A673 (cell line): Measurements from ENCODE around the gene HP. TPM values are rescaled to one million over a fixed set of nuclear protein-coding genes. Genes with fewer than 3 reads are reported as not detected.

Experiments
- BruUV-seq: library from RNA; stranded (reverse); fragments of 400-500 nt; replicated peaks from 2 replicates; lab custom pipeline; 2021; lab: Mats Ljungman, UMichigan
- CTCF ChIA-PET: fragments of 300-600 bp; sonication (Branson Sonifier 250); formaldehyde crosslinking; loops from one replicate; lab custom pipeline; 2022; ENCODE audit warnings: antibody characterized with exemption; lab: Charles Lee
- POLR2A ChIA-PET: fragments of 300-600 bp; sonication (Branson Sonifier 250); formaldehyde crosslinking; loops from one replicate; lab custom pipeline; 2022; ENCODE audit warnings: antibody characterized with exemption; ENCODE audit not compliant: low non-redundant PET; lab: Charles Lee
- DNase-seq: peaks from one replicate; pipeline ENCODE4 v3.0.0-alpha.2; 2015; ENCODE audit warnings: low spot score
- H3K27ac ChIP-seq: fragments of 200-600 bp; sonication (generic); 2 replicates; pipeline ENCODE4 v1.5.1; 2016; ENCODE audit warnings: mixed run types, low read depth, mild to moderate bottlenecking, mixed read lengths, antibody characterized with exemption, low read length; ENCODE audit not compliant: poor library complexity, severe bottlenecking
- H3K27me3 ChIP-seq: fragments of 200-600 bp; sonication (generic); replicated peaks from 2 replicates; pipeline ENCODE4 v1.6.1; 2017; ENCODE audit warnings: mixed run types, low read depth, mild to moderate bottlenecking, mixed read lengths, antibody characterized with exemption, low read length; ENCODE audit not compliant: insufficient read depth, poor library complexity
- H3K36me3 ChIP-seq: fragments of 200-600 bp; sonication (generic); 2 replicates; pipeline ENCODE4 v1.6.1; 2016; ENCODE audit warnings: mixed run types, mild to moderate bottlenecking, mixed read lengths, antibody characterized with exemption, low read length; ENCODE audit not compliant: insufficient read depth, poor library complexity, severe bottlenecking
- H3K4me1 ChIP-seq: fragments of 200-600 bp; sonication (generic); 2 replicates; pipeline ENCODE4 v1.6.1; 2017; ENCODE audit warnings: mixed run types, mild to moderate bottlenecking, mixed read lengths, antibody characterized with exemption, low read length; ENCODE audit not compliant: insufficient read depth, poor library complexity, severe bottlenecking
- H3K4me3 ChIP-seq: fragments of 200-600 bp; sonication (generic); 2 replicates; pipeline ENCODE4 v1.5.1; 2016; ENCODE audit warnings: low read depth, mixed run types, mild to moderate bottlenecking, mixed read lengths, low read length; ENCODE audit not compliant: poor library complexity, severe bottlenecking
- H3K9me3 ChIP-seq: fragments of 200-600 bp; sonication (generic); 2 replicates; pipeline ENCODE4 v1.6.1; 2016; ENCODE audit warnings: mixed run types, low read depth, mild to moderate bottlenecking, mixed read lengths, antibody characterized with exemption, low read length; ENCODE audit not compliant: poor library complexity, severe bottlenecking
- CTCF ChIP-seq: fragments of 300-800, 200-600 bp; sonication (generic); conservative IDR thresholded peaks from 2 replicates; pipeline ENCODE4 v1.5.1; 2017; ENCODE audit warnings: low read depth, mild to moderate bottlenecking, antibody characterized with exemption, low read length, moderate library complexity, mixed read lengths
- EZH2 ChIP-seq: fragments of 200-600 bp; sonication (generic); IDR thresholded peaks from 2 replicates; pipeline ENCODE4 v1.6.1; 2017; ENCODE audit warnings: borderline replicate concordance, low read depth, mild to moderate bottlenecking, mixed read lengths, antibody characterized with exemption, low read length; ENCODE audit not compliant: poor library complexity, severe bottlenecking
- intact Hi-C: fragments of 100-400 bp; cut with micrococcal nuclease; formaldehyde crosslinking; loops from one replicate; pipeline ENCODE4 v1.10.0; 2022; ENCODE audit not compliant: unreplicated experiment
- total RNA-seq: library from RNA; stranded (reverse); gene quantifications from 2 replicates; pipeline ENCODE4 v1.2.3, GENCODE V29; 2021

Gene HP
- total RNA-seq, 1 experiment from 2014 or later: not detected

- Histone ChIP-seq H3K4me3 (no peak overlapping the region), H3K9me3 (no peaks in the 10 kb centered on the region), H3K4me1 (no peaks in the 10 kb centered on the region), H3K27me3 (no peaks in the 10 kb centered on the region), H3K36me3 (no peaks in the 10 kb centered on the region), H3K27ac (no peak overlapping the region)
- TF ChIP-seq EZH2 (no peak), CTCF (no peak)
- BruUV-seq: no TSS peak
- ChIA-PET CTCF (no interaction called here), POLR2A (interaction anchor here (0.7 kb wide), 1 partner anchor 691 kb away, joined by 3 read pairs; no protein-coding TSS in a partner anchor)
- DNase-seq: no peak
- intact Hi-C loops: no loop called here
Observed at GRCh38 chr16:72036098-72036497, 18.2 kb upstream of the HP start.

- POLR2A ChIA-PET: no interaction called here
- BruUV-seq: no TSS peak
- Histone ChIP-seq H3K4me3 (no peak overlapping the region), H3K4me1 (no peaks in the 10 kb centered on the region), H3K27me3 (no peaks in the 10 kb centered on the region), H3K36me3 (no peaks in the 10 kb centered on the region), H3K9me3 (no peaks in the 10 kb centered on the region), H3K27ac (no peak overlapping the region)
- intact Hi-C loops: no loop called here
- TF ChIP-seq EZH2 (no peak), CTCF (no peak)
- CTCF ChIA-PET: no interaction called here
- no peak for DNase-seq
Observed at GRCh38 chr16:72042157-72042660, 12.1 kb upstream of the HP start.

- DNase-seq: no peak
- H3K27me3 ChIP-seq: no peaks in the 10 kb centered on the region
- H3K36me3 ChIP-seq: no peaks in the 10 kb centered on the region
- H3K4me1 ChIP-seq: no peaks in the 10 kb centered on the region
- ChIA-PET POLR2A (no interaction called here), CTCF (no interaction called here)
- no peak overlapping the region for H3K4me3 ChIP-seq
- H3K9me3 ChIP-seq: no peaks in the 10 kb centered on the region
- intact Hi-C loops: no loop called here
- BruUV-seq: no TSS peak
- H3K27ac ChIP-seq: no peak overlapping the region
- no peak for TF ChIP-seq CTCF
- no peak for TF ChIP-seq EZH2
Observed at GRCh38 chr16:72043058-72043457, 11.2 kb upstream of the HP start.
